HuH-7.5 (cell line): ENCODE results near the gene CAMK4.
"Not testable (repeated sequence)": the region's sequence is repeated elsewhere in the genome, so short reads cannot be mapped to it uniquely, and the experiment has no call there.

Experiments used
- DNase-seq: peaks from one replicate; pipeline ENCODE4 v3.0.0; 2011; ENCODE audit warnings: low spot score

CAMK4 gene

DNA sequence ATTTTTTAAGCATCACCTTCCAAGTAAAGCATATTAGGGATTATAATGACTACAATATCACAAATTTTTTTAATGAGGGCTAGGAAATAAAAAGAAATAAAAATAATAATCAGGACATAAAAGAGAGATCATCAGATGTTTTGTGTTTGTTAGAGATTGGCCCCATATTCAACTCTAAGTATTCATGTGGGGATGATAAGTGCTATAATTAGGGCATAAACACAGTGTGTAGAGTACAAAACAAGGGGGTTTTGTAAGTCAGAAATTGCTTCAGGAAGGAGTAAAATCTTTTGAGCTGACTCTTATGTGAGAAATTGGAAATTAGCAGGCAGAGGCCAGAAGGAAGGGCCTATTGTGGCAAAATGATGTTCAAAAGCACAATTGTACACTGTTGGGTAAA is 160.9 kb downstream of the CAMK4 start:
- no peak for DNase-seq

DNA sequence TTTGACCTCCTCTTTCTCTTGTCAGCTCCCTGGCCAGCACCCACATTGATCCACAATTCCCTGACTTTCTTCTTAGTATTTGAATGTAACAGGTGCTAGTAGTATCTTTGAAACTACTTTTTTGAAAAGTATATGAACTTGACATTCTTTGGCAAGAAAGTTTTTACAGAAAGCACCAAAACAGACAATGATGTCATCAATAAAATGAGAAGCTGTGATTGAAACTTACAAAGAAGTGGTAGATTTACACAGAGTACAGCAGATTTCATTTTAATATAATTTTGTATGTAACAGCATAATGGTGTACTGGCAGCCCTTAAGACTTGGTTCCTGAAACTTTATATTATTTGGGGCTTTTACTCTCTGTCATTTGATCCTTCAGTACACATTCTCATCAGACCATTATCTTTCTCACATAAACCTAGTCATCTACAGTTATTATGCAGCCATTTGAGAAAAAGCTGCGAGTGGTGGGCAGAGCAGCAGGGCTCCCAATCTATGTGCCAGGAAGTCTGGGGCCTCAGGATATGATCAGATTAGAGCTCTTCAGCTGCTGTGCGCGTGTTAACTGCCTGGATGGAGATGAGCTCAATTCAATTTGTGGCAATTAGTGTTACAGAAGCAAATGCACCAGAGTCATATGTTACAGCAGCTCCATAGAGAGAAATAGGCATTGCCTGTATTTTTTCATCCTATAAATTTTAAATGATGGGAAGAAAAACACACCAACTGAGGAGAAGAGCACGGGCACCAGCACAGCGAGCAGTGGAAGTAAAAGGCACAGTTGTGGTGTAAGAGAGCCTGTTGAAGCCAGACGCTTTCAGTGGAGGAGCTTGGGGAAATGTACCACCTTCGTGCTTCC is 162.0 kb downstream of the CAMK4 start:
- no peak for DNase-seq

DNA sequence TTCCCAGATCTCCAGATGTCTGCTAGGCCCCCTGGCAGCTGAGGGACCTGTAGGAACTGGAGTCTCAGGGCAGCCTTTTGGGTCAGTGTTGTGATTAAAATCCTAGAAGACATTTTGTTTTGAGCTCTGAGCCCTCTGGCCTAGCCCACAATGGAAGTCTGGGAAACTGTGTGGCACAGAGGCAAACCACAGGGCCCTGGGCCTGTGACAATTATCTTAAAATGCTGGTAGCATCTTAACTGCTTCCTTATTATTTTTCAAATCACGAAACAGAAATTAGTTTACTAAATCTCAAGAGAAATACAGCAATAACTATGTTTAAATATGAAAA is 162.6 kb downstream of the CAMK4 start:
- DNase-seq, result no peak

DNA sequence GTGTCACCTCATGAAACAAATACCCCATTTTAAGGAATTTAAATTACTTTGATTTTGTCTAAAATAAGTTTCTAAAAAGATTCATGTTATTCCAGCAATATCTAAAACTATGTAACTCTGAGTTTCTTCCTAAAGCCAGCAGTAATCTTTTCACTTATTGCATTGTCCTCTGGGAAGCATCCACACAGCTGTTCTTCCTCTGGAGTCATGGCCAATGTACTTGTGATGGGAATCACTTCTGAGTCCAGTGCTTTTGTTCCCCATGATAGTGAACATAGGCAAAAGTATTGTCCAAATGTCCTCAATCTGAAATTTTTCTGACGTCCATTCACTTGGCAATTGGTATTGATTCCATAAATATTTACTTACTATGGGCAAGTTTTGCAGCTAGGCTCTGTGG is 163.2 kb downstream of the CAMK4 start:
- no peak for DNase-seq

DNA sequence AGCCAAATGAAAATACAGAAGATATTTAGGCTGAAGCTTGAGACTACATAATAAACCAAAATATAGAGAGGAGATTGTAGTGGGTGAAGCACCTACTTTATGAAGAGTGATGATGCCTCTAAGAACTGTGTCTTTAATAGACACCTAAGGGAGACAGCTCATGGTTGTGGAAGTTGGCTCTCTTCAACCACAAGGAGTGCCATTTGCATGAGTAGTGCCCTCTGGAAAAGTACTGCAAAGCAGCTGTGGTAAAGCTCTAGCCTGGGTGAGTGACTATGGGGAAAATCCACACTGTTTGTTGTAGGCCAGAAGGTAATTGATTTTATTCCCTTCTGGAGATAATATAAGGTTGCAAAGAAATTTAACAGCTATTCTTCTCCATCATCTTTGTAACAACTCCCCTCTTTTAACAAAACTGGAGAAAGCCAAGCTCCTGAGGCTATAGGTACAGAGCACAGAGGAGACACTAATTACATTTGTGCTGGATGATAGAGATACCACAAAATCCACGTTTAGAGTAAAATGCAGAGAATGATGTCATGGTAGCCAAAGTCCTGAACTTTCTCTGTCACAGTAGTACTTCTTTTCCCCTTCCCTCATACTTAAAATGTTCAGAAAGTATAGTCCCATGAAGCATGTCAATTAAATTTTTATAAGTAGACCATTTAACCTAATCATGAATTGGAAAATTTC is 165.4 kb downstream of the CAMK4 start:
- no peak for DNase-seq

DNA sequence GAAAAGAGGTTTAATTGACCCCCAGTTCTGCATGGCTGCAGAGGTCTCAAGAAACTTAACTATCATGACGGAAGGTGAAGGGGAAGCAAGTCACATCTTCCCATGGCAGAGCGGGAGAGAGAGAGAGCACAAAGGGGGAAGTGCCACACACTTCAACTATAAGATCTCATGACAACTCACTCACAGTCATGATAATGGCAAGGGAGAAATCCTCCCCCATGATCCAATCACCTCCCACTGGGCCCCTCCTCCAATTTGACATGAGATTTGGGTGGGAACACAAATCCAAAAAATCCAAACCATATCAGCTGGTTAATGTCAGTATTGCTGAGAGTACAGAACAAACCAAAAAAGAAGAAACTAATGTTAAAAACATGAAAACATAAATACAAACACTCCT is 168.0 kb downstream of the CAMK4 start:
- no peak for DNase-seq

DNA sequence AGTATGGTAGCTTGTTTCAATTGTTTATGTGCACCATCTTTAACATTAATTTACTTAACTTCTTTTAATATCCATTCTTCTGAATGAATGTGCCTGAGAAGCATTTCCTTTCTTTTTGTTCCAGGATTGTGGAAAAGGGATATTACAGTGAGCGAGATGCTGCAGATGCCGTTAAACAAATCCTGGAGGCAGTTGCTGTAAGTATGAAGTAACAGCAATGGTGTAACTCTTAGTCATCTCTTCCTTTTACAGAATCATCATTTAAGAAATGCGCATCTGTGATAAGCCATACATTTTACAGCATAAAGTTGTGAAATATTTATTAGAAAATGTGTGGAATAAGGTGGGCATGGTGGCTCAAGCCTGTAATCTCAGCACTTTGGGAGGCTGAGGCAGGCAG is 170.4 kb downstream of the CAMK4 start:
- DNase-seq, result no peak

DNA sequence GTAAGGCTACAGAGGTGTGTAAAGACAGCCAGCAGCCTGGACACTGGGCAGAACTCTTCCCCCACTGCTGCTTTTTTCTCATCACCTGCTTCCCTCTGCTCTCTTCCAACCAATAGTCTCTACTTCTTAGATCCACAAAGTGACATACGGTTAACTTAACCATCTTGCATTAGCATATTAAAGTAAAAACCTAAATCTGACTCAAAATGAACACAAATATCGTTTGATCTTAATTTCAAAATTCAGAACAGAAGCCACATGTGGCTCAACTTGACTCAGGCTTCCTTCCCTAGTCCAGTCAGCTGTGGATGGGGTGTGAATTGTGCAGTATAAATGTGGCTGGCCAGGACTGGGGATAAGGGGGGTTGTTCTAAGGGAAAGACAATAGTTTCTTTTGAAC is 173.8 kb downstream of the CAMK4 start:
- no peak for DNase-seq

DNA sequence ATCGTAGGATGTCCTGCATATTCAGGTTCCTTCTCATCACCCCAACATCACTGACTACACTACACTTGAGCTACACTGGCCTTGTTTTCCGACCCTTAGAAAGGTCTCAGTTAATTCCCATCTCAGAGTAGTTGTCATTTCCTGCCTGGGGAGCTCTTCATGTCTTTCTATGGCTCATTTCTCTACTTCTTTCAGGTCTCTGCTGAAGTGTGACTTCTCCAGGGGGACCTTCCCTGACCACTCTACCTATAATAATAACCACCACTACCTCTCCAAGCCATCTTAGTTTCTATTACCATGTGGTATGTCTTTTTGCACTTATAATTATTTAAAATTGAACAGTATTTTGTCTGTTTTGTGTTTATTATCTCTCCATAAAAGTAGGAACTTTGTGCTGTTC is 174.9 kb downstream of the CAMK4 start:
- no peak for DNase-seq

DNA sequence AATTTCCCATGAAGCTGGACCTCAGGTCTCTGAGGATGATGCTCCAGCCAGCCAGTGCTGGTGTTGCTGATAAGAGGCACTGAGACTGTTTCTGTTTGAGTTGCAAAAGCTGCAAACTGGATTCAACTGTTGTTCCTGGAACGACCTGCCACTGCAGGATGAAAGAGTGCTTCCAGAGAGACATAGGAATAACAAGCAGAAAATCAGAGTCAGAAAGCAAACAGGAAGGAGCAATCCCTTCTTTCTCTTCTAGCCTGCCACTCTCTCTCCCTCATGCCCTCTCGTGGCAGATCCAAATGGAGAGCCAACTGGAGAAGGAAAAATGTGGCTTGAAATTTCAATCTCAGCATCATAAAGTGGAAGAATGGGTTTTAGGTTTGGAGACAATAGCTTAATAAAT is 177.7 kb downstream of the CAMK4 start:
- no peak for DNase-seq

DNA sequence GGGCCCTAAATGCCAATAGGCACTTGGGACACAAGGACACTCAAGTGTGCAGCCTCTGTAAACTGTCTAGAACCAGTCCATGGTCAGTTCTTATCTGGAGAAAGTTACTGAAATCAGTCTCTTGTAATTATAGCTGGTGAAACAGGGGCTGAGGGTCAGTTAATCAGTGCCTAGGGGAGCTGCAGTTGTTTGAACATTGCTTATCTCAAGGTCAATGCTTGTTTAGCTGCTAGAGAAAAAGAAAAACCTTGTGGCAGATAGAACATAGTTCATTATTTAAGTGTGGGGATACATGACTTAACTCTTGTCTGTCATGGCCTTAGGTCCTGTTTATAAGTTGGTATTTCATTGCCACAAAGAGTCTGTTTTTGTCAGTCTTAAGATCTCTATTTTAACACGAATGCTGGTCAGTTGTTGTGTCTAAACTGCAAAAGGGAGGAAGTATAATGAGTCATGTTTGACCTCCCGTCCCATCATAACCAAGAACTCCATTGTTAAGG is 180.1 kb downstream of the CAMK4 start:
- DNase-seq, result peak; percentile 8

DNA sequence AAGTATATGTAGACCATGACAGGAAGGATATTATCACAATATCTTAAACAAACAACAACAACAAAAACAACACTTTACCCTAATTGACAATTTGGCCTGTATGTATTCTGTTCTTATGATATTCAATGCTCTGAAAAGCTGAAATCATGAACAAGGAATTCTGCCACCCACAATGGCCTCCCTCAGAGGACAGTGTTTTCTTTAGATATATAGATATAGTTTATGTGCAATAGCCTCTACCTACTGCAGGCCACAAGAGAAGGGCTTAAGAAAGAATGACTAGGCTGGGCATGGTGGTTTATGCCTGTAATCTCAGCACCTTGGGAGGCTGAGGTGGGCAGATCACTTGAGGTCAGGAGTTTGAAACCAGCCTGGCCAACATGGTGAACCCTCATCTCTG is 183.4 kb downstream of the CAMK4 start:
- DNase-seq, result no peak

DNA sequence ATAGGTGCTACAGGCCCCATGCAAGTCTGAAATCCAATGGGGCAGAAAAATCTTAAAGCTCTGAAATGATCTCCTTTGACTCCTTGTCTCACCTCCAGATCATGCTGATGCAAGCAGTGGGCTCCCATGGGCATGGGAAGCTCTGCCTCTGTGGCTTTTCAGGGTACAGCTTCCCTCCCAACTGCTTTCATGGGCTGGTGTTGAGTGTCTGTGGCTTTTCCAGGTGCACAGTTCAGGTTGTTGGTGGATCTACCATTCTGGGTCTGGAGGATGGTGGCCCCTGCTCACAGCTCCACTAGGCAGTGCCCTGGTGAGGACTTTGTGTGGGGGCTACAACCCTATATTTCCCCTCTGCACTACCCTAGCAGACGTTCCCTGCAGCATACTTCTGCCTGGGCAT is 184.6 kb downstream of the CAMK4 start:
- DNase-seq, result no peak

DNA sequence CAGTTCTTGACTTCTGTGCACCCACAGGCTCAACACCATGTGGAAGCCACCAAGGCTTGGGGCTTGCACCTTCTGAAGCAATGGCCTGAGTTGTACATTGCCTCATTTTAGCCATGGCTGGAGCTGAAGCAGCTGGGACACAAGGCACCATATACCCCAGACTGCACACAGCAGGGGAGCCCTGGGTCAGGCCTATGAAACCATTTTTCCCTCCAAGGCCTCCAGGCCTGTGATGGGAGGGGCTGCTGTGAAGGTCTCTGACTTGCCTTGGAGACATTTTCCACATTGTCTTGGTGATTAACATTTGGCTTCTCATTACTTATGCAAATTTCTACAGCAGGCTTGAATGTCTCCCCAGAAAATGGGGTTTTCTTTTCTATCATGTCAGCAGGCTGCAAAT is 185.1 kb downstream of the CAMK4 start:
- DNase-seq, result not testable (repeated sequence)

DNA sequence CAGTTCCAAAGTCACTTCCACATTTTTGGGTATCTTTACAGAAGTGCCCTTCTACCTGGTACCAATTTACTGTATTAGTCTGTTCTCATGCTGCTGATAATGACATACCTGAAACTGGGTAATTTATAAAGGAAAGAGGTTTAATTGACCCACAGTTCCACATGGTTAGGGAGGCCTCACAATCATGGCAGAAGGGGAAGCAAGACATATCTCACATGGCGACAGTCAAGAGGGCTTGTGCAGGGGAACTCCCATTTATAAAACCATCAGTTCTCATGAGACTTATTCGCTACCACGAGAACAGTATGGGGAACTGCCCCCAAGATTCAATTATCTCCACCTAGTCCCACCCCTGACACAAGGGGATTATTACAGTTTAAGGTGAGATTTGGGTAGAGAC is 185.9 kb downstream of the CAMK4 start:
- DNase-seq, result not testable (repeated sequence)

DNA sequence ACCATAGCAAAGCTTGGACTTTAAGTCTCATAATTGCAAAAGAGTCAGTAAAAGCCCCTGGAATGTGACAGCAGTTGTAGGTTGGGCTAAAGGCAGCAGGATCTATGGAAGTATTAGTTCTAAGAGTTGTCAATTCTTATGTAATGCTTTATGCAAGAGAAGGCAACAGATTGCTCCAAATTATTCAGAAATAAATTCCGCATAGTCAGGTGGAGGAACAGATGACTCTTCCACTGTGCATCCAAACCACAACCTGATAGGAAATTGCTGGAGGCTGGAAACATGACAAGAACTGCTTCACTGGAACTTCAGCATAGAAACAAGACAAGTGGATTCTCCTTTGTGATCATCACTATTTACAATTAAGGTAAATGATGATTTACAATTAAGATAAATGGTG is 187.1 kb downstream of the CAMK4 start:
- no peak for DNase-seq

DNA sequence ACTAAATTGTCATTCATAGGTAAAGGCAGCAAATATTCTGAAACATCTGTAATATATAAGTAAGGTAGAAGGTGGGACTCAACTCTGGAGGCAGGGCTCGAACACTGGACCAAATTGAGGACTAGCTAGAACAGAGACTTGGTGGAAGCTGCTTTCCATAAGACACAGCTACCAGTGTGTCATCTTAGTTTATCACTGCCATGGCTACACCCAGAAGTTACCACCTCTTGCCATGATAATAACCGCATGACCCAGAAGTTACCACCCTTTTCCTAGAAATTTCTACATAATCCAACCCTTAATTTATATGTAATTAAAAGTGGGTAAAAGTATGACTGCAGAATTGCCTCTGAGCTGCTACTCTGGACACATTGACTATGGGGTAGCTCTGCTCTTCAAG is 188.4 kb downstream of the CAMK4 start:
- DNase-seq, result no peak

DNA sequence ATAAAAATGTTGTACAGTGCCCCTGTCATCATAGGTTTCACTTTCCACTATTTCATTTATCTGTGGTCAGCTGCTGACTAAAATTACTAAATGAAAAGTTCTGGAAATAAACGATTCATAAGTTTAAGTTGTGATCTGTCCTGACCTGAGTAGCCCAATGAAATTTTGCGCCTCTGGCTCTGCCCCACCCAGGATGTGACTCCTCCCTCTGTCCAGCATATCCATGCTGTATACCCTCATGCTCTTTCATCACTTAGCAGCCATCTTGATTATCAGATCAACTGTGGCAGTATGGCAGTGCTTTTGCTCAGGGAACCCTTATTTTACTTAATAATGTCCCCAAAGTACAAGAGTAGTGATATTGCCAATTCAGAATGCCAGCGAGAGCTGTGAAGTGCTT is 190.9 kb downstream of the CAMK4 start:
- DNase-seq, result no peak

DNA sequence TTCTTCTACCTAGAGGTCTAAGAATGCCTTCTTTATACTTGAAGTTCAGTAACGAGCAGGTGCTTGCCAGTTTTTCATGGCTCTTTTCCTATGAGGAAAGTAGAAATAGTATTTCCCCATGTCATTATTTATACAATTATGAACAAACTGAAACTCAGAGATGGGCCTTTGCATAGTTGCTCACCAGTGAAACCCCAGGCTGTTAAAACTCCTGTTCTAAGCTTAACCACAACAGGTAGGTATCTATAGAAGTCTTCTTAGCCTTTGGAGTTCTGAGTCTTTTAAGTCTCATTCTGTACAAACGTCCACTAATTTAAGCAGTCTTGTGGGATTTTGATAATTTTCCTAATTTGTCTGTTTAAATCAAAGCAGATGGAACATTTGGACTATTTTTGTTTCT is 198.1 kb downstream of the CAMK4 start:
- no peak for DNase-seq

DNA sequence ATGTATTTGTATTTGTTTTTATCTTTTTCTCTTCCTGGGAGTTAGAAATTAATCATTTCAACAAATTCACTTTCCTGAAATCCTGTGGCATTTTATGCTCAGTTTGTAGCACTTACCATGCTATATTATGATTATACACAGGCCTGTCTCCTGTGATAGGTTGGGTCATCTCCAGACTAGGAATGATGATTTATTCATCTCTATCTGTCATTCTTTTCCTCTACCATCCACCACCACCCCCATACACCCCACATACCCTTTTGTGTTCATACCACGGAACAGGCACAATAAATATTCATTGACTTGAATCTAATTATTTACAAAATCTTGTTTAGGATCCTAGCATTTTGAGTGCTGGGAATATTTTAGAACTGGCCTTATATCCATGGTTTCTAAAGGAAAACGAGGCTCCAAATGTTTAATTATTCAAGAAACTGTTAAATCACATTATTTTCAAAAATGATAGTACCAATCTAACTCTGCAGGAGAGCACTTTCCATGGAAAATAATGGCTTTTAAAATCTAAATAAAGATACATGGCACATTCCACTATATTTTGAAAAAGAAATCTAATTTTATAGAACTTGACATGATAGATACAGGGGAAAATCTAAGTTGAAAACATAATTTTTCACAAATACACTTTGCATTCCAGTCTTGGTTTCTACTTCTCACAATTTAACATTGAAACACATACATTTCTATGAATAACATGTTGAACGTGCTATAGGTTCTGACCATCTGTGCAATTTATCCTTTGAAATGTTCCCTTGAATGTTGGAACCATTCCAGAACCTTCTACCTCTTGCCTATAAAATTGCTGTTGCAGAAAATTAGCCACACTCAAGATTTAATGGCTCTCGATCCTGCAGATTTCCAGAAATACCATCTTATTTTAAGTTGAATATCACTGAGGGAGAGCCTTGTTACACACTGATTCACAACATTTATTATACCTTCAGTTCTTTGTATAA is 198.8 kb downstream of the CAMK4 start:
- DNase-seq, result no peak

DNA sequence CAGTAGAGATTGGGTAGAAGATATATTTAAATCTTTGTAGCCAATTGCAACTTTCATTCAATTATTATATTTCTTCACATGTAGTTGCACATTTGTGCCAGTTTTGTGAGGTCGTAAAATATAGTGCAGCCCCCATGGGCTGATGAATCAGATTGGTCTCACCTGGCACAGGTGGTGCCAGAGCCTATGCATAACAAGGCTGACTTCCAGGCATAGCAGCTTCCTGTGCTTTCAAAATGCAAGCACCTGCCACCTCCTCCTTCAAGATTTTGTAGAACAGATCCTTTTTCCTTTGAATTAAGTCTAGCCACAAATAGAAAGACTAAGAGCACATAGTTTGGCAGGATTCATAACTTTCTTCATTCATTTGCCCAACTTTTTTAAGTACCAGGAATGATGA is 201.0 kb downstream of the CAMK4 start:
- DNase-seq, result no peak

DNA sequence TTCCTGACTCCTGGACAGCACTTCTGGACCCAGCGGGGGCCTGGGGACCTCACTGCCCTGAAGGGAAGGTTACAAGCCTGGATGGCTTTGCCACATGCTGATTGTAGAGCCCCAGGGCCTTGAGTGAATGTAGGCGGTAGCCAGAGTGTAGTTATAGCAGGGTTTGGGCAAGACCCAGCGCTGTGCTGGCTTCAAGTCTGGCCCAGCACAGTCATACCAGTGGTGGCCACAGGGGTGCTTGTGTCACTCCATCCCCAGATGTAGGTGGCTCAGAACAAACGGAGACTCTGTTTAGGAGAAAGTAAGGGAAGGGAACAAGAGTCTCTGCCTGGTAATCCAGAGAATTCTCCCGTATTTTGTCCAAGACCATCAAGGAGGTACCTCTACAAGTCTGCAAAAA is 203.6 kb downstream of the CAMK4 start:
- no peak for DNase-seq
